Measurements from ENCODE around the gene ADCY3.

Gene ADCY3

GRCh38 chr2:24920098-24920808, at the start of gene ADCY3:
ADCY3 (minus strand) TSS chr2:24920237; CDS start chr2:24918987, 1,250 bp downstream.
- peak; percentile 65 to 80 for DNase-seq

GRCh38 chr2:24969784-24970183, 49.7 kb upstream of the ADCY3 start:
- no peak for DNase-seq

GRCh38 chr2:24961903-24962302, 41.9 kb upstream of the ADCY3 start:
- no peak for DNase-seq

GRCh38 chr2:24959761-24960160, 39.7 kb upstream of the ADCY3 start:
- DNase-seq, result no peak

GRCh38 chr2:24958411-24958935, 38.4 kb upstream of the ADCY3 start:
- no peak for DNase-seq

GRCh38 chr2:24957976-24958375, 37.9 kb upstream of the ADCY3 start:
- DNase-seq, result no peak

GRCh38 chr2:24957221-24957620, 37.2 kb upstream of the ADCY3 start:
- no peak for DNase-seq

GRCh38 chr2:24955921-24956320, 35.9 kb upstream of the ADCY3 start:
- no peak for DNase-seq

GRCh38 chr2:24955232-24955631, 35.2 kb upstream of the ADCY3 start:
- no peak for DNase-seq

- no peak for DNase-seq
These were observed 30.1 kb upstream of the ADCY3 start for GRCh38 chr2:24950102-24950501.

GRCh38 chr2:24948506-24948905, 28.5 kb upstream of the ADCY3 start:
- no peak for DNase-seq

GRCh38 chr2:24947561-24948157, 27.6 kb upstream of the ADCY3 start:
- no peak for DNase-seq

- no peak for DNase-seq
These were observed 25.9 kb upstream of the ADCY3 start for GRCh38 chr2:24945907-24946306.

GRCh38 chr2:24943427-24944053, 23.5 kb upstream of the ADCY3 start:
- DNase-seq, result no peak

- no peak for DNase-seq
These were observed 19.3 kb upstream of the ADCY3 start for GRCh38 chr2:24939353-24939752.

- DNase-seq, result no peak
These were observed 17.2 kb upstream of the ADCY3 start for GRCh38 chr2:24937236-24937635.

GRCh38 chr2:24935145-24935544, 15.1 kb upstream of the ADCY3 start:
- no peak for DNase-seq

- DNase-seq, result no peak
These were observed 12.7 kb upstream of the ADCY3 start for GRCh38 chr2:24932715-24933114.

GRCh38 chr2:24930768-24931167, 10.7 kb upstream of the ADCY3 start:
- no peak for DNase-seq

GRCh38 chr2:24929230-24929629, 9.2 kb upstream of the ADCY3 start:
- no peak for DNase-seq

GRCh38 chr2:24928036-24928435, 8.0 kb upstream of the ADCY3 start:
- no peak for DNase-seq

- no peak for DNase-seq
These were observed 6.7 kb upstream of the ADCY3 start for GRCh38 chr2:24926602-24927252.

GRCh38 chr2:24926220-24926601, 6.2 kb upstream of the ADCY3 start:
- DNase-seq, result no peak

- DNase-seq, result no peak
These were observed 5.8 kb upstream of the ADCY3 start for GRCh38 chr2:24925815-24926214.

Data from hippocampal formation (tissue), 2 donors.